OCI-LY7 (cell line): ENCODE results near the gene TRIM7.

Experiments used
- EZH2phosphoT487 ChIP-seq: fragments of 200-600 bp; sonication (generic); IDR thresholded peaks from 2 replicates; pipeline ENCODE4 v1.6.1; 2018; ENCODE audit warnings: low read depth, borderline replicate concordance, mild to moderate bottlenecking, mixed run types, antibody characterized with exemption, low read length, moderate library complexity, mixed read lengths
- TF ChIP-seq, protein P1 (sequence below): fragments of 200-600 bp; sonication (generic); conservative IDR thresholded peaks from 2 replicates; pipeline ENCODE4 v1.5.1; 2014; ENCODE audit warnings: mild to moderate bottlenecking, antibody characterized with exemption, low read length, moderate library complexity, mixed read lengths

DNA sequence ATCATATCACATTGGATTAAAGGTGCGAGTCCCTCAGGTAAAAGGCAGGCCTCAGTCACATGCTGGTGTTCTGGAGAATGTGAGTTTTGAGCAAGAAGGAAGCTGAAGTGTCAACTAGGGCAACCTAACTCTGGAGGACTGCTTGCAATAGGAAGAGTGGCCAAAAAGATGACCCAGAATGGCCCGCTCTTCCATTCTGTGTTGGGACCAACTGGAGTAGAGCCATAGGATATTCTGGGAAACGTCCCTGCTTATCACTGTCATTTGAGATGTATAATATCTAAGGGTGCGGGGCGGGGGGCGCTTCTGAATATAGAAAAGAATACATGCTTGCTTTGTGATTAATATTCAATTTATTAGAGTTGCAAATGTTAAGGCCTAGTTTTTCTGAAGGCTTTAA is 7.1 kb upstream of the TRIM7 start:
- TF ChIP-seq, protein P1, sequence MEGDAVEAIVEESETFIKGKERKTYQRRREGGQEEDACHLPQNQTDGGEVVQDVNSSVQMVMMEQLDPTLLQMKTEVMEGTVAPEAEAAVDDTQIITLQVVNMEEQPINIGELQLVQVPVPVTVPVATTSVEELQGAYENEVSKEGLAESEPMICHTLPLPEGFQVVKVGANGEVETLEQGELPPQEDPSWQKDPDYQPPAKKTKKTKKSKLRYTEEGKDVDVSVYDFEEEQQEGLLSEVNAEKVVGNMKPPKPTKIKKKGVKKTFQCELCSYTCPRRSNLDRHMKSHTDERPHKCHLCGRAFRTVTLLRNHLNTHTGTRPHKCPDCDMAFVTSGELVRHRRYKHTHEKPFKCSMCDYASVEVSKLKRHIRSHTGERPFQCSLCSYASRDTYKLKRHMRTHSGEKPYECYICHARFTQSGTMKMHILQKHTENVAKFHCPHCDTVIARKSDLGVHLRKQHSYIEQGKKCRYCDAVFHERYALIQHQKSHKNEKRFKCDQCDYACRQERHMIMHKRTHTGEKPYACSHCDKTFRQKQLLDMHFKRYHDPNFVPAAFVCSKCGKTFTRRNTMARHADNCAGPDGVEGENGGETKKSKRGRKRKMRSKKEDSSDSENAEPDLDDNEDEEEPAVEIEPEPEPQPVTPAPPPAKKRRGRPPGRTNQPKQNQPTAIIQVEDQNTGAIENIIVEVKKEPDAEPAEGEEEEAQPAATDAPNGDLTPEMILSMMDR, result no peak
- no peak for TF ChIP-seq EZH2phosphoT487
